ENCODE data around the gene MUC6.

Gene MUC6

DNA sequence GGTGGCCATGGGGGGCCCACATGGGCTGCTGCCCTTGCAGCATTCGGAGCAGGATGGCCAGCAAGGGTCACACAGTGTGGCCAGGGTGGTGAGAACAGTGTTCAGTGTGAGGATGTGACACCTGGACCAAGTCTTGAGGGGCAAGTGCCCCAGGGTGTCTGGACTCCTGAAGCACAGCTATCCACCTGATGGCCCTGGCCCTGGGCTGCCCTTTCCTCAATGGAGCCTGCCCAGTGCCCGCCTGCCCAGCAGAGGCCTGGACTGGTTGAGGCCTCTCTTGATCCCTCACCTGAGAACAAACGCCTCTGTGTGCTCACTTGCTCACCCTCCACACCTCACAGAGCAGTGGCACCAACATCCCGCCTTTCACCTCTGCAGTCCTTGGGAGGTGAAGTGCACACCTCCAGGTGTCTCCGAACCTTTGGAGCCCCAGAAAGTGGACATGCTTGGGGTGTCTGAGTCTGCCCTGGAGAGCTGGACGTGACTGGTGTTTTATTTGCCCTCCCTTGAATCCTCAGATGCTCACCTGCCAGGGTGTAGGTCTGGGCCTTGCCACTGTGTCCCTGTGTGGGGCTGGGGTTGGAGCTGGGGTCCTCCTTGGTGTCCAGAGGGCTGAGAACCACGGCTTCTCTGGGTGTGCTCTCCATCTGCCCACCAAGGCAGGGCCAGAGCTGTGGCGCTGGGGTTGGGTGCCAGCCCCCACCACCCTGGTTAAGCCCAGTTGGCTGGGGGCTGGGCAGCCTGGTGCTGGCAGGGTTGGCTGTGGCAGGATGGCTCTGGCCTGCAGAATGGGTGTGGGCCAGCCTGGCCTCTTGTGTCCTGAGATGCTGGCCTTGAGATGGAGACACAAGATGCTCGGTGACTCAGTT is 34.3 kb upstream of the MUC6 start:
- H3K4me1 ChIP-seq (ENCODE audit: low read length), result no peaks in the 10 kb centered on the region
- no peaks in the 10 kb centered on the region for H3K36me3 ChIP-seq (replicated peaks; ENCODE audit: insufficient read depth, low read length)
- H2AFZ ChIP-seq (ENCODE audit: low read length), result no peak overlapping the region
- no peaks in the 10 kb centered on the region for H3K79me2 ChIP-seq (ENCODE audit: low read length)
- no peak overlapping the region for H3K4me2 ChIP-seq (ENCODE audit: low read depth, low read length)
- no peaks in the 10 kb centered on the region for H3F3A ChIP-seq (ENCODE audit: insufficient read depth, low read length)
- TF ChIP-seq EZH2phosphoT487 (IDR thresholded peaks at IDR 0.05; ENCODE audit: low read length) (no peak), EZH2 (optimal IDR thresholded peaks at IDR 0.05; ENCODE audit: low read depth, low read length) (no peak)
- TF ChIP-seq, protein P1, sequence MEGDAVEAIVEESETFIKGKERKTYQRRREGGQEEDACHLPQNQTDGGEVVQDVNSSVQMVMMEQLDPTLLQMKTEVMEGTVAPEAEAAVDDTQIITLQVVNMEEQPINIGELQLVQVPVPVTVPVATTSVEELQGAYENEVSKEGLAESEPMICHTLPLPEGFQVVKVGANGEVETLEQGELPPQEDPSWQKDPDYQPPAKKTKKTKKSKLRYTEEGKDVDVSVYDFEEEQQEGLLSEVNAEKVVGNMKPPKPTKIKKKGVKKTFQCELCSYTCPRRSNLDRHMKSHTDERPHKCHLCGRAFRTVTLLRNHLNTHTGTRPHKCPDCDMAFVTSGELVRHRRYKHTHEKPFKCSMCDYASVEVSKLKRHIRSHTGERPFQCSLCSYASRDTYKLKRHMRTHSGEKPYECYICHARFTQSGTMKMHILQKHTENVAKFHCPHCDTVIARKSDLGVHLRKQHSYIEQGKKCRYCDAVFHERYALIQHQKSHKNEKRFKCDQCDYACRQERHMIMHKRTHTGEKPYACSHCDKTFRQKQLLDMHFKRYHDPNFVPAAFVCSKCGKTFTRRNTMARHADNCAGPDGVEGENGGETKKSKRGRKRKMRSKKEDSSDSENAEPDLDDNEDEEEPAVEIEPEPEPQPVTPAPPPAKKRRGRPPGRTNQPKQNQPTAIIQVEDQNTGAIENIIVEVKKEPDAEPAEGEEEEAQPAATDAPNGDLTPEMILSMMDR (IDR thresholded peaks at IDR 0.05; ENCODE audit: low read length), result no peak
- H3K9me2 ChIP-seq (replicated peaks; ENCODE audit: insufficient read depth, low read length), result no peaks in the 10 kb centered on the region
- no peak overlapping the region for H3K27ac ChIP-seq (ENCODE audit: low read length)
- H3K9ac ChIP-seq (ENCODE audit: low read length), result no peak overlapping the region
- H3K9me3 ChIP-seq (replicated peaks; ENCODE audit: insufficient read depth, low read length), result no peaks in the 10 kb centered on the region
- H3K4me3 ChIP-seq (ENCODE audit: low read length), result no peak overlapping the region
- DNase-seq, result no peak
- H4K20me1 ChIP-seq (ENCODE audit: insufficient read depth, low read length), result no peaks in the 10 kb centered on the region
- peaks cover 83% of the 10 kb centered on the region for H3K27me3 ChIP-seq (replicated peaks; ENCODE audit: insufficient read depth, low read length)

DNA sequence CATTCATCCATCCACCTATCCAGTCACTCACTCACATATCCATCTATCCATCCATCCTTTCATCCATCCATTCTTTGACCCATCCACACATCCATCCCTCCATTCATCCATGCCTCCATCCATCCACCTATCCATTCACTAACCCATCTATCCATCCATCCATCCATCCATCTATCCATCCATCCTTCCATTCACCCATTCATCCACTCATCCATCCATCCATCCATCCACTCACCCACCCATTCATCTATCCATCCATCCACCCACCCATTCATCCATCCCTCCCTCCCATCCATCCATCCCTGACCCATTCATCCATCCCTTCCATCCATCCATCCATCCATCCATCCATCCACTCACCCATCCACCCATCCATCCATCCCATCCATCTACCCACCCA is 33.2 kb upstream of the MUC6 start:
- no peaks in the 10 kb centered on the region for H3K4me1 ChIP-seq (ENCODE audit: low read length)
- H3K27ac ChIP-seq (ENCODE audit: low read length), result no peak overlapping the region
- no peak overlapping the region for H2AFZ ChIP-seq (ENCODE audit: low read length)
- no peak overlapping the region for H3K4me3 ChIP-seq (ENCODE audit: low read length)
- no peaks in the 10 kb centered on the region for H3F3A ChIP-seq (ENCODE audit: insufficient read depth, low read length)
- H3K9me2 ChIP-seq (replicated peaks; ENCODE audit: insufficient read depth, low read length), result no peaks in the 10 kb centered on the region
- peaks cover 77% of the 10 kb centered on the region for H3K27me3 ChIP-seq (replicated peaks; ENCODE audit: insufficient read depth, low read length)
- no peaks in the 10 kb centered on the region for H3K9me3 ChIP-seq (replicated peaks; ENCODE audit: insufficient read depth, low read length)
- no peak overlapping the region for H3K4me2 ChIP-seq (ENCODE audit: low read depth, low read length)
- H3K36me3 ChIP-seq (replicated peaks; ENCODE audit: insufficient read depth, low read length), result no peaks in the 10 kb centered on the region
- TF ChIP-seq, protein P1 (IDR thresholded peaks at IDR 0.05; ENCODE audit: low read length), result no peak
- TF ChIP-seq EZH2phosphoT487 (IDR thresholded peaks at IDR 0.05; ENCODE audit: low read length), result no peak
- no peak for TF ChIP-seq EZH2 (optimal IDR thresholded peaks at IDR 0.05; ENCODE audit: low read depth, low read length)
- no peak for DNase-seq
- no peaks in the 10 kb centered on the region for H3K79me2 ChIP-seq (ENCODE audit: low read length)
- H4K20me1 ChIP-seq (ENCODE audit: insufficient read depth, low read length), result no peaks in the 10 kb centered on the region
- H3K9ac ChIP-seq (ENCODE audit: low read length), result no peak overlapping the region

DNA sequence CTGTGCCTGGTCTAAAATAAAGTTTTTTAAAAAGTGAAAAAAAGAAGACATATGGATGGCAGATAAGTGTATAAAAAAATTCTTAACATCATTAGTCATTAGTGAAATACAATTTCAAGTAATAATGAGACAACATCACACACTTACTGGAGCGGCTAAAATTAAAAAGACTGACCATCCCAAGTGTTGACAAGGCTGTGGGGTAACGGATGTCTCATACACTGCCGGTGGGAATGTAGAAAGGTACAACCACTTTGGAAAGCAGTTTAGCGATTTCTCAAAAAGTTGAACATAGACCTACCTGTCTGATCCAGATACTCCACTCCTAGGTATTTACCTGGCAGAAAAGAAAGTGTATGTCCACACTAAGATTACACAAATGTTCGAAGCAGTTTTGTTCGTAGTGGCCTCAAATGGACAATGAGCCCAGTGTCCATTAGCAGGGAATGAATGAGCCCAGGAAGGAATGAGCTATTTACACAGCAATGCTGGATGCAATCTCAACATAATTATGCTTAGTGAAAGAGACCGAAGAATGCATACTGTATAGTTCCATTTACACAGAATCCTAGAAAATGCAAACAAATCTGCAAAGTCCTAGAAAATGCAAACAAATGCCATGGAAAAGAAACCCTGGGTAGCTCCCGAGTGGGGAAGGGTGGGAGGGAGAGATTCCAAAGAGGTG is 31.4 kb upstream of the MUC6 start:
- Histone ChIP-seq H3K27me3 (replicated peaks; ENCODE audit: insufficient read depth, low read length) (peaks cover 75% of the 10 kb centered on the region), H3K27ac (ENCODE audit: low read length) (no peak overlapping the region), H3K9me2 (replicated peaks; ENCODE audit: insufficient read depth, low read length) (no peaks in the 10 kb centered on the region), H3K9me3 (replicated peaks; ENCODE audit: insufficient read depth, low read length) (no peaks in the 10 kb centered on the region), H3K79me2 (ENCODE audit: low read length) (no peaks in the 10 kb centered on the region), H3K9ac (ENCODE audit: low read length) (no peak overlapping the region), H4K20me1 (ENCODE audit: insufficient read depth, low read length) (no peaks in the 10 kb centered on the region), H3F3A (ENCODE audit: insufficient read depth, low read length) (no peaks in the 10 kb centered on the region), H3K36me3 (replicated peaks; ENCODE audit: insufficient read depth, low read length) (no peaks in the 10 kb centered on the region), H2AFZ (ENCODE audit: low read length) (no peak overlapping the region), H3K4me1 (ENCODE audit: low read length) (no peaks in the 10 kb centered on the region), H3K4me2 (ENCODE audit: low read depth, low read length) (no peak overlapping the region), H3K4me3 (ENCODE audit: low read length) (no peak overlapping the region)
- DNase-seq, result no peak
- TF ChIP-seq EZH2phosphoT487 (IDR thresholded peaks at IDR 0.05; ENCODE audit: low read length) (no peak), EZH2 (optimal IDR thresholded peaks at IDR 0.05; ENCODE audit: low read depth, low read length) (no peak)
- TF ChIP-seq, protein P1 (IDR thresholded peaks at IDR 0.05; ENCODE audit: low read length), result no peak
